GM10248 (cell line): ENCODE data around the gene RPL36.
"Not testable (repeated sequence)": the region's sequence is repeated elsewhere in the genome, so short reads cannot be mapped to it uniquely, and the experiment has no call there.

Experiments
- CTCF ChIA-PET: fragments of 300-600 bp; sonication (Branson Sonifier 250); formaldehyde crosslinking; extraction: SDS; loops from one replicate; lab custom pipeline; 2021; ENCODE audit warnings: antibody characterized with exemption; lab: Yijun Ruan, JAX
- POLR2A ChIA-PET: fragments of 350-650 bp; sonication (Branson Sonifier 250); formaldehyde crosslinking; extraction: SDS; loops from one replicate; lab custom pipeline; 2020; ENCODE audit warnings: antibody characterized with exemption; lab: Yijun Ruan, JAX
- DNase-seq: peaks from one replicate; pipeline ENCODE4 v3.0.0; 2012; ENCODE audit errors: extremely low spot score
- CTCF ChIP-seq: IDR thresholded peaks from 2 replicates; pipeline ENCODE4 v1.5.1; 2012; ENCODE audit warnings: mild to moderate bottlenecking, low read depth; ENCODE audit errors: extremely low read depth, missing control alignments, control extremely low read depth

Gene RPL36

GRCh38 chr19:5686326-5686646 lies 3.8 kb upstream of the RPL36 start:
- CTCF ChIA-PET, result interaction anchor here (0.7 to 6.0 kb wide), 19 partner anchors 9 to 118 kb away, joined by 3 to 79 read pairs (median 6); partner anchors contain the start of genes CATSPERD, LONP1, SAFB and SAFB2
- DNase-seq, result no peak
- POLR2A ChIA-PET, result interaction anchor here (0.9 to 1.5 kb wide), 4 partner anchors 10 to 142 kb away, joined by 3 to 6 read pairs (median 3); no protein-coding TSS in a partner anchor
- no peak for TF ChIP-seq CTCF

- CTCF ChIA-PET, result interaction anchor here (0.6 to 6.0 kb wide), 25 partner anchors 9 to 289 kb away, joined by 3 to 79 read pairs (median 5); partner anchors contain the start of genes CATSPERD, LONP1, SAFB and SAFB2
- POLR2A ChIA-PET, result interaction anchor here (0.5 to 1.5 kb wide), 8 partner anchors 10 to 1081 kb away, joined by 3 to 8 read pairs (median 5); partner anchors contain the start of genes CATSPERD and LONP1
- DNase-seq, result peak; percentile 98
- peak; percentile 91 for TF ChIP-seq CTCF
Observed at GRCh38 chr19:5686647-5687359, 3.3 kb upstream of the RPL36 start.

GRCh38 chr19:5687360-5688198 lies 2.5 kb upstream of the RPL36 start:
- no peak for TF ChIP-seq CTCF
- ChIA-PET POLR2A (interaction anchor here (0.6 to 1.5 kb wide), 5 partner anchors 26 to 837 kb away, joined by 3 to 8 read pairs (median 6); partner anchors contain the start of genes CATSPERD and LONP1), CTCF (interaction anchor here (0.6 to 6.0 kb wide), 22 partner anchors 10 to 288 kb away, joined by 3 to 79 read pairs (median 6); partner anchors contain the start of genes CATSPERD, LONP1, SAFB and SAFB2)
- no peak for DNase-seq

- DNase-seq, POLR2A ChIA-PET: not testable (repeated sequence)
- CTCF ChIA-PET, result interaction anchor here (1.6 to 6.0 kb wide), 8 partner anchors 9 to 43 kb away, joined by 5 to 79 read pairs (median 20); partner anchors contain the start of genes CATSPERD and LONP1
Observed at GRCh38 chr19:5688262-5688881, 1.7 kb upstream of the RPL36 start.

- no peak for TF ChIP-seq CTCF
- ChIA-PET POLR2A (interaction anchor here (1.0 to 2.7 kb wide), 6 partner anchors 11 to 69 kb away, joined by 3 to 11 read pairs (median 4); partner anchors contain the start of genes SAFB and SAFB2), CTCF (interaction anchor here (0.9 to 6.0 kb wide), 6 partner anchors 8 to 104 kb away, joined by 3 to 79 read pairs (median 4); partner anchors contain the start of genes CATSPERD, LONP1, SAFB and SAFB2)
- no peak for DNase-seq
Observed at GRCh38 chr19:5690955-5691821, 1.1 kb downstream of the RPL36 start.
